Measurements from ENCODE around the gene GPR162.
A peak's percentile ranks its signal among the peaks of the same experiment; 100 is the strongest.
"Not testable (repeated sequence)": the region's sequence is repeated elsewhere in the genome, so short reads cannot be mapped to it uniquely, and the experiment has no call there.

Gene GPR162

GRCh38 chr12:6854036-6854435 is 32.4 kb downstream of the GPR162 start:
- no peak for DNase-seq (ENCODE audit: low spot score)

DNA sequence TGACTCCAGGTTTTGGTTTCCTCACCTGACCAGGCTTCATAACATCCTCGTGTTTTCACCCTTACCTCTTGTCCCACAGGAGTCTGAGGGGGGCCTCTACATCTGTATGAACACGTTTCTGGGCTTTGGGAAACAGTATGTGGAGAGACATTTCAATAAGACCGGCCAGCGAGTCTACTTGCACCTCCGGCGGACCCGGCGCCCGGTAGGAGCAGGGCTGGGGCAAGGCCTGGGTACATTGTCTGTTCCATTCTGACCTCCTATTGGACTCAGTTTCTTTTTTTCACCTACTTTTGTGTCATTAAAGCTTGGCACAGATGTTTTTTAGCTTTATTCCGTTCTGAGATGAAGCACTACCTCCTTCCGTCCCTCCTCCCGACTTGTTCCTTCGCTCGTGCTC is 33.7 kb downstream of the GPR162 start:
- DNase-seq (ENCODE audit: low spot score), result no peak

GRCh38 chr12:6858799-6859198 is 37.2 kb downstream of the GPR162 start:
- DNase-seq (ENCODE audit: low spot score), result no peak

- no peak for DNase-seq (ENCODE audit: low spot score)
These were observed 38.5 kb downstream of the GPR162 start for GRCh38 chr12:6860116-6860515.

DNA sequence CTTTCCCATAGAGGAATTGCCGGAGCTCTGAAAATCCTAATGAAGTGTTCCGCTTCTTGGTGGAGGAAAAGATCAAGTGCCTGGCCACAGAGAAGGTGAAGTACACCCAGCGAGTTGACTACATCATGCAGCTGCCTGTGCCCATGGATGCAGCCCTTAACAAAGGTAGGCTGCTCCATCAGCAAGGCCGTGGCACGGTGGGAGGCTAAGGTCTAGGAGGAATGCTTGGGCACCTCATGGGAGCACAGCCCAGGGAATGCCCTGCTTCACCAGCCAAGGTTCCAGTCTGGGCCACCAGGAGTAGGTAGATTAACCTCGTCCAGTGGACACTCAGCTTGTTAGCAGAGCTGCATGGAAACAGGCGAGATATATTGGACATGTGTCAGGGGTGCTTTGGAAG is 39.3 kb downstream of the GPR162 start:
- DNase-seq (ENCODE audit: low spot score), result no peak

DNA sequence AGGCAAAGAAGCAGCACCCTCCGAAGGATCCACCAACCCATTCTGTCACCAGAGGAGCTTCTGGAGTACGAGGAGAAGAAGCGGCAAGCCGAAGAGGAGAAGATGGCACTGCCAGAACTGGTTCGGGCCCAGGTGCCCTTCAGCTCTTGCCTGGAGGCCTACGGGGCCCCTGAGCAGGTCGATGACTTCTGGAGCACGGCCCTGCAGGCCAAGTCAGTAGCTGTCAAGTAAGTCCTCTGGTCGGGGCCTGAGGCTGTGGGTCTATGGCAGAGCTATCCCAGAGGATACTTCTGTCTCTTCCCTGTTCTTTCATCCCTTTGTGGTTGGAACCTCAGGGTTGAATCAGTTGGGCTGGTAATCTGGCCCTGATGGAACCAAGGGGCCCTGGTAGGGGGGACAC is 39.8 kb downstream of the GPR162 start:
- no peak for DNase-seq (ENCODE audit: low spot score)

DNA sequence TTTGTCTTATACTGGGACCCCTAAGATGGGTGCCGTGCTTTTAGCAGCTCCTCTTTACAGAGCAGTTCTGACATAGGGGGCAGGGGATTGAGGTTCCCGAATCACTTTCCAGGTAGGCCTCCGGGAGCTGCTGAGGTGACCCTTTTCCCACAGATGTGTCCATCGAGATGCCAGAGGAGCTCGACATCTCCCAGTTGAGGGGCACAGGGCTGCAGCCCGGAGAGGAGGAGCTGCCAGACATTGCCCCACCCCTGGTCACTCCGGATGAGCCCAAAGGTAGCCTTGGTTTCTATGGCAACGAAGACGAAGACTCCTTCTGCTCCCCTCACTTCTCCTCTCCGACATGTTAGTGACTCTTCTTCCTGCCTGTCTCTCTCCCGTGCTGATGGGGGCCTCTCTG is 41.4 kb downstream of the GPR162 start:
- DNase-seq (ENCODE audit: low spot score), result no peak

DNA sequence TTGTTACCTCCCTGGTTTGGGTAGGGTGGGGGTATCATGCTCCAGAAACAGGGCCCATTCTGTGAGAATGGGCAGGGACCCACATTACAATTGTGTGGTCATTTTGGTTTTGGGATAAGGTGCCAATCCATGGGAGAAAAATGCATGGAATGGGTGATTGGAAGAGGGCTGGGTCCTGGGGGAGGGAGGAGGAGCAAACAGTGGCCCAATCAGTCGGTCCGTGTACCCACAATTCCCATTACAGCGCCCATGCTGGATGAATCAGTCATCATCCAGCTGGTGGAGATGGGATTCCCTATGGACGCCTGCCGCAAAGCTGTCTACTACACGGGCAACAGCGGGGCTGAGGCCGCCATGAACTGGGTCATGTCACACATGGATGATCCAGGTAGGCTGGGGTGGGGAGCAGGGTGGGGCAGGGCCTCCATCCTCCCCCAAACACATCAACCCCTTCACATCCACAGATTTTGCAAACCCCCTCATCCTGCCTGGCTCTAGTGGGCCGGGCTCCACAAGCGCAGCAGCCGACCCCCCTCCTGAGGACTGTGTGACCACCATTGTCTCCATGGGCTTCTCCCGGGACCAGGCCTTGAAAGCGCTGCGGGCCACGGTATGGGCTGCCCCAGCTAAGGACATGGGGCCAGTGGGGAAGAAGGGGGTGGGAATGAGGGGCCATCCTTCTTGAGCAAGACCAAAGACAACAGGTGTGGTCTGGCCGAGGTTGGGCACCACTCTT is 42.1 kb downstream of the GPR162 start:
- peak; percentile 10 for DNase-seq (ENCODE audit: low spot score)

- not testable (repeated sequence) for DNase-seq (ENCODE audit: low spot score)
These were observed 43.7 kb downstream of the GPR162 start for GRCh38 chr12:6865307-6865706.

DNA sequence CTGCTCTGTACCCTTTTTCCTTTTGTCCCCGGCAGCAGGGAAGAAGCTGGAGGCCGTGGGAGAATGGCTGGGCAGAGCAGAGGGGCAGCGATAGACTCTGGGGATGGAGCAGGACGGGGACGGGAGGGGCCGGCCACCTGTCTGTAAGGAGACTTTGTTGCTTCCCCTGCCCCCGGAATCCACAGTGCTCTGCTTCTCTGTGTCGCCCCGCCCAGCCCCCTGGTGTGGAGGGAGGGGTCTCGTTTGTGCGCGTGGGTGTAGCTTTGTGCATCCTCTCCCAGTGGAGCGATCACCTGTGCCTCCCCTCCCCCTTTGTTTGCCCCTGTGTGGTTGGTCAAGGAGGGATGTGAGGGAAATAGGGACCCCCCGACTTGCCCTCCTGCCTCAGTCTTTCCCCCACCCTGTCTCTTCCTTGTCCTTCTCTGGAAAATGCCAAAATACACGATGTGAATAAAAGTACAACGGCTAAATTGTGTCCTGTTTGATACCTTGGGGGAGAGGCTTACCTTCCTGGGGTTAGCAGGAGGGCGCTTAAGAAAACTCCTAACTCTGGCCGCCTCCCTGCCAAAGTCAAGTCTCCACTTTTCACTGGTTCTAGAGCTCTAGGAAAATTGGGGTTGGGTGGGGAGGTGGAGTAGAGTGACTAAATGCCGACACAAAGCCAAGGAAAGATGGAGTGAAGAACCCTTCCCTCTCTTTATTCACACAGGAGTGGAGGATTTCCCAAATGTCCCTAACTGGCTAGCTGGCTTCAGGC is 44.7 kb downstream of the GPR162 start:
- DNase-seq (ENCODE audit: low spot score), result no peak

DNA sequence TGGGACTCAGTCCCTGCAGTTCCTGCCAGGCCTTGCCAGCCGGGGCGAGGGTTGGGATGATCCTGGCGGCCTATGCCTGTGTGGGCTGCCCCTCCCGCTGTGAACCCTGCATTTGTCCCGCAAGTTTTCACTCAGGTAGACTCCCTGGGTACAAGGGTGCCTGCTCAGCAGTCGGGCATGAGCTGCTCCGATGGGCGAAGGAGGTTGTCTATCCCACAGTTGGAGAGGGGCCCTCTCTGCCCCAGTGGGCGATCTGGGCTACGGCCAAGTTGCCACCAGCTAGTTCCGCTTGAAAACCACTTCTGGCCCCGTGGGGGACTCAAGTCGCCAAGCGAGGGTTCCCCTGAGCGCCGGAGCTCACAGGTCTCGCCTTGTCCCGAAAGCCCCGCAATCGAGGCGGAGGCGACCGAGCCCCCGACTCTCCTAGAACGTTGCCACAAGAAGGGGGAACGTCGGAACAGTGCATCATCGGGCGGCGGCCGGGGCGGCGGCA is 45.3 kb downstream of the GPR162 start:
- no peak for DNase-seq (ENCODE audit: low spot score)

DNA sequence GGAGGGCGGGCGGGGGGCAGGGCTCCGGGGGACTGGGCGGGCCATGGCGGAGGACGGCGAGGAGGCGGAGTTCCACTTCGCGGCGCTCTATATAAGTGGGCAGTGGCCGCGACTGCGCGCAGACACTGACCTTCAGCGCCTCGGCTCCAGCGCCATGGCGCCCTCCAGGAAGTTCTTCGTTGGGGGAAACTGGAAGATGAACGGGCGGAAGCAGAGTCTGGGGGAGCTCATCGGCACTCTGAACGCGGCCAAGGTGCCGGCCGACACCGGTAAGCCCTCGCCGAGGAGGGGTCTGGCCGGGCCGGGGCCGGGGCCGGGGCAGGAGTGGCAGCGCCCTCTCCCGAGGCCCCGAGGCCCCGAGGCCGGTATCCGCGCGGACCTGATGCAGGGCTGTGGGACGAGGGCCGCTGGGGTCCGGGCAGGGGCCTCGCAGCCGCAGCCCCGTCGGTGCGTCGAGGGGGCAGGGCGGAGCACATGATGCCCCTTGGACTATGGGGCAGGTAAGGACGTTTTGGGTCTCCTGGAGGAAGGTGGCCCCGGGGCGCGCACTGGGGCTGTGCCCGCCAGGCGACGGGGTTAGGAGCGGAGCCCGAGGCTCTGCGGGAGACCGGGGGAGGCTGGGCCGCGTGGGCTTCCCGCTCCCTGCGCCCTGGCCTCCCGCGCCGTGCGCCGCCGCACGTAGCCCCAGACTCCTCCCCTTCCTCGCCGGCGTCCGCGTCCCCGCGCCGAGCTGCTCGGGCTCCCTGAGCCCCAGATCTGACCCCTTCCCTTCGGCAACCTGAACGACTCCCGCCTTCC is 46.0 kb downstream of the GPR162 start, which contains the start of gene TPI1:
TSS of gene TPI1 (plus strand) at position 119 of the 798 bp plus-strand sequence. CDS start at position 155, 36 bp downstream.
- DNase-seq (ENCODE audit: low spot score), result peak; percentile 98

- no peak for DNase-seq (ENCODE audit: low spot score)
These were observed 46.8 kb downstream of the GPR162 start for GRCh38 chr12:6868211-6869048.

- DNase-seq (ENCODE audit: low spot score), result peak; percentile 69
These were observed 47.7 kb downstream of the GPR162 start for GRCh38 chr12:6869049-6870021.

DNA sequence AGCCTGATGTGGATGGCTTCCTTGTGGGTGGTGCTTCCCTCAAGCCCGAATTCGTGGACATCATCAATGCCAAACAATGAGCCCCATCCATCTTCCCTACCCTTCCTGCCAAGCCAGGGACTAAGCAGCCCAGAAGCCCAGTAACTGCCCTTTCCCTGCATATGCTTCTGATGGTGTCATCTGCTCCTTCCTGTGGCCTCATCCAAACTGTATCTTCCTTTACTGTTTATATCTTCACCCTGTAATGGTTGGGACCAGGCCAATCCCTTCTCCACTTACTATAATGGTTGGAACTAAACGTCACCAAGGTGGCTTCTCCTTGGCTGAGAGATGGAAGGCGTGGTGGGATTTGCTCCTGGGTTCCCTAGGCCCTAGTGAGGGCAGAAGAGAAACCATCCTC is 48.7 kb downstream of the GPR162 start:
- not testable (repeated sequence) for DNase-seq (ENCODE audit: low spot score)

GRCh38 chr12:6871052-6871957 is 49.7 kb downstream of the GPR162 start:
- DNase-seq (ENCODE audit: low spot score), result no peak

- DNase-seq (ENCODE audit: low spot score), result peak; percentile 89
These were observed 50.7 kb downstream of the GPR162 start for GRCh38 chr12:6872073-6873048.

All from D341Med (cell line).